ENCODE data around the gene CCDC169. TPM values are rescaled to one million over a fixed set of nuclear protein-coding genes. Genes with fewer than 3 reads are reported as not detected.

Gene CCDC169
- total and polyA plus RNA-seq, 2 donors (not counting 1 experiment from before 2014, with no cell fraction given) = 0.07 TPM; not detected in 1

DNA sequence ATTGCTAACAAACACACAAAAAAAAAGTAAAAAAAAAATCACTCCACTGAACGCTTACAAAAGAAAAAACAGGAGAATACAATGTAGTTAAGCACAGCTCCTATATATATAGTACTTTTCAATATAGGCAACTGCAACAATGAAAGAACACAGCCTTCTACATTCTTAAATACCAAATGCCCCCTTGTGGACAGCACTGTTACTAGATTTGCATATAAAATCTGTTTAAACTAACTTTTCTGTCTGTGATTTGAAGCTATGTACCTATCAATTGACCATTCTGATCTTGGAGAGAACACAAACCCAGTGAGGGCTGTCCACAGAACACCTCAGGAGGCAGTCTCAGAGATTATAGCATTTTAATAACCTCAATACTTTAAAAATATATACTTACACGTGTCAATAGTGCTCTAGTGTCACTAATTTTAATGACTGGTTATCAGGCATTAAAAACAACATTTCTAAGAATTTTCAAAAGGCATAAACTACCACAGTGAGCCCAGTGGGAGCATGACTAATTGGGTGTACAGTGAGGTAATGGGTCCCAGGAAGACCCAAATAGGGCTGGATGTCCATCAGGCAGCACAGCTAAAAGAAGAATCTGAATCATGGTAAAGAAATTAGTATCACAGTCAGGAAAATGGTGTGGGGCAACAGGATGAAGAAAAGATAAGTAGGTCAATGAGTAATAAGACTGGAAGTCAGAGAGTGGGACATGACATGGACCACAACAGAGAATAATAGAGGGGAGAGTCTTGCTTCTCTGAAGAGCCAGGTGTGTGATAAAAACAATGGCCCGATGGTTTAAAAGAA is 22.2 kb downstream of the CCDC169 start:
- Histone ChIP-seq H3K9ac (ENCODE audit: low read length) (no peak overlapping the region), H3K9me3 (ENCODE audit: control extremely low read depth in 1 of 3, control insufficient read depth in 2 of 3, insufficient read depth in 1 of 3, low read length in 2 of 3) (no peaks in the 10 kb centered on the region), H3K4me3 (ENCODE audit: control extremely low read depth in 1 of 5, extremely low read depth in 1 of 5, insufficient read depth in 1 of 5, low read depth in 2 of 5, low read length in 4 of 5) (no peak overlapping the region), H2AFZ (ENCODE audit: insufficient read depth, low read depth, low read length, poor library complexity, severe bottlenecking) (no peak overlapping the region), H3K4me2 (replicated peaks; ENCODE audit: low read depth, low read length, poor library complexity, severe bottlenecking) (no peak overlapping the region), H3K36me3 (replicated peaks in 1 of 2; ENCODE audit: control extremely low read depth in 1 of 2, control insufficient read depth in 1 of 2, extremely low read depth in 1 of 2, insufficient read depth in 2 of 2, low read length in 1 of 2) (no peaks in the 10 kb centered on the region), H3K27me3 (replicated peaks in 1 of 4; ENCODE audit: control extremely low read depth in 1 of 4, control insufficient read depth in 3 of 4, insufficient read depth in 4 of 4, low read length in 3 of 4) (no peaks in the 10 kb centered on the region), H3K79me2 (ENCODE audit: control insufficient read depth, insufficient read depth, low read length) (no peaks in the 10 kb centered on the region), H4K20me1 (ENCODE audit: control insufficient read depth, insufficient read depth, low read length, poor library complexity, severe bottlenecking) (no peaks in the 10 kb centered on the region), H3K4me1 (ENCODE audit: control insufficient read depth in 2 of 2, insufficient read depth in 2 of 2, low read length in 2 of 2) (no peaks in the 10 kb centered on the region), H3K27ac (ENCODE audit: low read length in 2 of 2) (no peak overlapping the region)
- Mint-ChIP-seq H3K4me1 (no peaks in the 10 kb centered on the region), H3K4me3 (no peak overlapping the region), H3K9me3 (ENCODE audit: insufficient read depth) (no peaks in the 10 kb centered on the region), H3K27ac (no peak overlapping the region), H3K27me3 (no peaks in the 10 kb centered on the region)
- CTCF ChIA-PET = interaction anchor here (0.8 to 1.7 kb wide), 2 partner anchors 11 to 296 kb away, joined by 4 to 7 read pairs; no protein-coding TSS in a partner anchor
- TF ChIP-seq, protein P1, sequence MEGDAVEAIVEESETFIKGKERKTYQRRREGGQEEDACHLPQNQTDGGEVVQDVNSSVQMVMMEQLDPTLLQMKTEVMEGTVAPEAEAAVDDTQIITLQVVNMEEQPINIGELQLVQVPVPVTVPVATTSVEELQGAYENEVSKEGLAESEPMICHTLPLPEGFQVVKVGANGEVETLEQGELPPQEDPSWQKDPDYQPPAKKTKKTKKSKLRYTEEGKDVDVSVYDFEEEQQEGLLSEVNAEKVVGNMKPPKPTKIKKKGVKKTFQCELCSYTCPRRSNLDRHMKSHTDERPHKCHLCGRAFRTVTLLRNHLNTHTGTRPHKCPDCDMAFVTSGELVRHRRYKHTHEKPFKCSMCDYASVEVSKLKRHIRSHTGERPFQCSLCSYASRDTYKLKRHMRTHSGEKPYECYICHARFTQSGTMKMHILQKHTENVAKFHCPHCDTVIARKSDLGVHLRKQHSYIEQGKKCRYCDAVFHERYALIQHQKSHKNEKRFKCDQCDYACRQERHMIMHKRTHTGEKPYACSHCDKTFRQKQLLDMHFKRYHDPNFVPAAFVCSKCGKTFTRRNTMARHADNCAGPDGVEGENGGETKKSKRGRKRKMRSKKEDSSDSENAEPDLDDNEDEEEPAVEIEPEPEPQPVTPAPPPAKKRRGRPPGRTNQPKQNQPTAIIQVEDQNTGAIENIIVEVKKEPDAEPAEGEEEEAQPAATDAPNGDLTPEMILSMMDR (IDR thresholded peaks at IDR 0.05) = peak; percentile 58
- no peak for TF ChIP-seq EZH2 (IDR thresholded peaks at IDR 0.05; ENCODE audit: borderline replicate concordance, insufficient read depth, low read depth, low read length, poor library complexity, severe bottlenecking)
- DNase-seq (peak; percentile 7), ATAC-seq (ENCODE audit: low read depth) (no peak)
- WGBS (ENCODE audit: insufficient coverage) = no CpG with 5 or more reads among the region's 3 CpGs
- POLR2A ChIA-PET = no interaction called here
- intact Hi-C loops (cut with micrococcal nuclease) = no loop called here

DNA sequence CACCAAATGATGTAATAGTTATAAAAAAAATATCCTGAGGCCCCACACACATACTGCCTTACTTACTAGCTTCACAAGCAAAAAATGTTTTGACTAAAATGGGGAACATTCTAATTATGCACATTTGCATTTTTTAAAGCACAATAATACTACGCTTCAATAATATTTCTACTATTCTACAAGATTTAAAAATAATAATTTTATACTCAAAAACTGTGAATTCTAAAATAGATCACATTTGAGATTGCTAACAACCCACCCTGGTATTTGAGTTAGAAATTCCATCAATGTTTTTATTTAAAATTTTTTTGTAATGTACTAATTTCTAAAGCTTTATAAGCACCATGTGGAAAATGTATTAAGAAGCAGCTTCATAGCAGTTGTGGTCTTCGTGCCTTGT is 24.2 kb downstream of the CCDC169 start:
- H3K27me3 Mint-ChIP-seq = no peaks in the 10 kb centered on the region
- POLR2A ChIA-PET = no interaction called here

More for the DNA sequence above, 24.2 kb downstream of the CCDC169 start:
- Histone ChIP-seq H3K36me3 (replicated peaks in 1 of 2; ENCODE audit: control extremely low read depth in 1 of 2, control insufficient read depth in 1 of 2, extremely low read depth in 1 of 2, insufficient read depth in 2 of 2, low read length in 1 of 2) (no peaks in the 10 kb centered on the region), H3K27me3 (replicated peaks in 1 of 4; ENCODE audit: control extremely low read depth in 1 of 4, control insufficient read depth in 3 of 4, insufficient read depth in 4 of 4, low read length in 3 of 4) (no peaks in the 10 kb centered on the region), H3K9me3 (ENCODE audit: control extremely low read depth in 1 of 3, control insufficient read depth in 2 of 3, insufficient read depth in 1 of 3, low read length in 2 of 3) (no peaks in the 10 kb centered on the region), H3K79me2 (ENCODE audit: control insufficient read depth, insufficient read depth, low read length) (no peaks in the 10 kb centered on the region), H2AFZ (ENCODE audit: insufficient read depth, low read depth, low read length, poor library complexity, severe bottlenecking) (no peak overlapping the region), H3K4me3 (ENCODE audit: control extremely low read depth in 1 of 5, extremely low read depth in 1 of 5, insufficient read depth in 1 of 5, low read depth in 2 of 5, low read length in 4 of 5) (no peak overlapping the region), H3K4me2 (replicated peaks; ENCODE audit: low read depth, low read length, poor library complexity, severe bottlenecking) (no peak overlapping the region), H4K20me1 (ENCODE audit: control insufficient read depth, insufficient read depth, low read length, poor library complexity, severe bottlenecking) (no peaks in the 10 kb centered on the region), H3K9ac (ENCODE audit: low read length) (no peak overlapping the region), H3K4me1 (ENCODE audit: control insufficient read depth in 2 of 2, insufficient read depth in 2 of 2, low read length in 2 of 2) (no peaks in the 10 kb centered on the region), H3K27ac (ENCODE audit: low read length in 2 of 2) (no peak overlapping the region)
- DNase-seq (no peak), ATAC-seq (ENCODE audit: low read depth) (no peak)
- TF ChIP-seq, protein P1 (IDR thresholded peaks at IDR 0.05) = no peak
- TF ChIP-seq EZH2 (IDR thresholded peaks at IDR 0.05; ENCODE audit: borderline replicate concordance, insufficient read depth, low read depth, low read length, poor library complexity, severe bottlenecking) = no peak
- CTCF ChIA-PET = interaction anchor here (1.7 to 2.8 kb wide), 2 partner anchors 9 kb away, joined by 4 to 13 read pairs; no protein-coding TSS in a partner anchor
- no peaks in the 10 kb centered on the region for H3K4me1 Mint-ChIP-seq
- 100% methylated on average over 1 of the region's 2 CpGs for WGBS (ENCODE audit: insufficient coverage)
- no peak overlapping the region for H3K4me3 Mint-ChIP-seq
- H3K27ac Mint-ChIP-seq = no peak overlapping the region
- intact Hi-C loops (cut with micrococcal nuclease) = no loop called here
- H3K9me3 Mint-ChIP-seq (ENCODE audit: insufficient read depth) = no peaks in the 10 kb centered on the region

Data from B cell (primary cell).